ENCODE measurements around the gene ITIH4. TPM values are rescaled to one million over a fixed set of nuclear protein-coding genes. Genes with fewer than 3 reads are reported as not detected.
A peak's percentile ranks its signal among the peaks of the same experiment; 100 is the strongest.

ITIH4 gene
- total RNA-seq: 10 to 100 TPM; 18.0 to 24.9 TPM

- no peaks in the 10 kb centered on the region for H3K9me3 Mint-ChIP-seq (ENCODE audit: low read depth)
- CTCF ChIA-PET: interaction anchor here (1.8 kb wide), 1 partner anchor 9 kb away, joined by 5 read pairs; no protein-coding TSS in a partner anchor
- H3K4me1 Mint-ChIP-seq: peaks cover 16% of the 10 kb centered on the region
- ATAC-seq (no peak), DNase-seq (no peak)
- no peaks in the 10 kb centered on the region for H3K36me3 Mint-ChIP-seq
- no peak within 1 kb of the TSS for H3K27ac Mint-ChIP-seq
- H3K4me3 Mint-ChIP-seq: no peak within 1 kb of the TSS
- no peaks in the 10 kb centered on the region for H3K27me3 Mint-ChIP-seq
Measured at GRCh38 chr3:52830535-52831258, at the start of gene ITIH4. ITIH4 (minus strand) TSS chr3:52830672; CDS start chr3:52830642, 30 bp downstream.

DNA sequence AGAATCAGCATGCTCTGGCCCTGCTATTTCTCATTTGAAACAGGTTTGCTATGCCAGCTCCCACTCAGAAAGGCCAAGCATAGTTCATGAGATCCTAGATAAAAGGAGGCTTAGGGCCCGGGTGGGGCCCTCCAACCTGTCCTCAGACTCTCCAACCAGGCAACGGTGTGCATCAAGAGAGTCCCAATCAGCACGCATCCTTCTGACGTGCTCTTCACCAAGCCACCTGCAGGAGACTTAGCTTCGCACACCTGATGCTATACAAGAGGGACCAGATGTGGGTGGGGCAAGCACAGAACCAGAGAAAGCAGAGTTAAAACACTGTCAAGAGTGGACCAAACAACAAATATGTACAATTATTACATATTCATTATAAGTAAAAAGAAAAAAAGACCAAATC, 49.6 kb upstream of the ITIH4 start:
- Mint-ChIP-seq H3K27ac (no peak overlapping the region), H3K27me3 (no peaks in the 10 kb centered on the region), H3K36me3 (peaks cover 18% of the 10 kb centered on the region), H3K4me3 (no peak overlapping the region), H3K9me3 (ENCODE audit: low read depth) (no peaks in the 10 kb centered on the region), H3K4me1 (peaks cover 22% of the 10 kb centered on the region)
- DNase-seq (no peak), ATAC-seq (no peak)
- CTCF ChIA-PET: interaction anchor here (2.4 kb wide), 1 partner anchor 12 kb away, joined by 10 read pairs; no protein-coding TSS in a partner anchor

DNA sequence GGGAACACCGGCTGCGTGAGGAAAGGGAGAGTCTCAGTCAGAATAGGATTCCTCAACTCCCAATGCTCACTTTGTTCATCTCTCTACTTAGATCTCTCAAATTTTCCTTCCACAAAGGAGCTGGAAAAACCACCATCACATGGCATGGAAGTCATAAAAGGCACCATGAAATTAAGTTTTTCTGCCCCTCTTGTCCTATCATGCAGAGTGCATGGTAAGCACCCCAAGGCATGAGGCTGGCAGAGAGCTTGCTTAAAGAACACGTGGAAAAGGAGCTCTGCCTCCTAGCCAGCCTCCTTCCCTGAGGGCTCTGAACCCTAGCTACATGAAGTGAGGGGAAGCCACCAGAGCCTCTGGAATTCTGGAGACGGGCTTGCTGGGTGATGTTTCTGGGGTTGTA, 49.1 kb upstream of the ITIH4 start:
- Mint-ChIP-seq H3K36me3 (peaks cover 13% of the 10 kb centered on the region), H3K4me1 (peaks cover 26% of the 10 kb centered on the region), H3K27ac (no peak overlapping the region), H3K4me3 (no peak overlapping the region), H3K27me3 (no peaks in the 10 kb centered on the region), H3K9me3 (ENCODE audit: low read depth) (no peaks in the 10 kb centered on the region)
- ATAC-seq (no peak), DNase-seq (no peak)
- CTCF ChIA-PET: interaction anchor here (1.1 to 2.4 kb wide), 2 partner anchors 13 to 22 kb away, joined by 3 to 10 read pairs; no protein-coding TSS in a partner anchor

DNA sequence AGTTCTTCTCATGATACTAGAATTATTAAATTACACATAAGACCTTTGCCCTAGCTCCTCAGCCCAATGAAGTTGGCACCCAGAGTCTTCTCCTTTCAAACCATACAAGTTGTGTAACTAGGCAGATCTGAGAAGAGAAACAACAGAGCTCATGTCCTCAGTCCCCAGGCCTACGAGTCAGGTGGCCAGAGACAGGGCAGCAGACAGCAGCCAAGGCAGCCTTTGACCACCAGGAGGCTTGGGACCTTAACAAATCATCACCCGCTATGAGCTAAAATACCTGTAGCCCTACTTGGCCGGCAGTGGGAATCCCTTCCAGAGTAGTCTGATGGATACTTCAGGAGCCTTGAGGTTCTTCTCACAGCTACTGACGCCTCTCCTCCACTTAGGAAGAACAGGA, 48.6 kb upstream of the ITIH4 start:
- CTCF ChIA-PET: interaction anchor here (1.1 to 2.4 kb wide), 2 partner anchors 13 to 22 kb away, joined by 3 to 10 read pairs; no protein-coding TSS in a partner anchor
- no peak for ATAC-seq
- Mint-ChIP-seq H3K9me3 (ENCODE audit: low read depth) (no peaks in the 10 kb centered on the region), H3K36me3 (peaks cover 10% of the 10 kb centered on the region), H3K27me3 (no peaks in the 10 kb centered on the region), H3K4me3 (no peak overlapping the region), H3K27ac (no peak overlapping the region), H3K4me1 (peaks cover 30% of the 10 kb centered on the region)
- DNase-seq: no peak

- no peak overlapping the region for H3K27ac Mint-ChIP-seq
- H3K36me3 Mint-ChIP-seq: peaks cover 8% of the 10 kb centered on the region
- ATAC-seq: no peak
- CTCF ChIA-PET: no interaction called here
- no peaks in the 10 kb centered on the region for H3K9me3 Mint-ChIP-seq (ENCODE audit: low read depth)
- H3K27me3 Mint-ChIP-seq: no peaks in the 10 kb centered on the region
- H3K4me3 Mint-ChIP-seq: no peak overlapping the region
- H3K4me1 Mint-ChIP-seq: peaks cover 32% of the 10 kb centered on the region
- no peak for DNase-seq
Measured at GRCh38 chr3:52877085-52877484, 46.6 kb upstream of the ITIH4 start.

GRCh38 chr3:52874864-52875587, 44.6 kb upstream of the ITIH4 start:
- Mint-ChIP-seq H3K4me3 (no peak overlapping the region), H3K27ac (no peak overlapping the region), H3K27me3 (no peaks in the 10 kb centered on the region), H3K36me3 (peaks cover 10% of the 10 kb centered on the region), H3K9me3 (ENCODE audit: low read depth) (no peaks in the 10 kb centered on the region), H3K4me1 (peaks cover 34% of the 10 kb centered on the region)
- CTCF ChIA-PET: interaction anchor here (1.1 kb wide), 1 partner anchor 9 kb away, joined by 3 read pairs; no protein-coding TSS in a partner anchor
- DNase-seq (no peak), ATAC-seq (peak; percentile 38)

GRCh38 chr3:52874160-52874701, 43.8 kb upstream of the ITIH4 start:
- Mint-ChIP-seq H3K36me3 (peaks cover 7% of the 10 kb centered on the region), H3K4me3 (no peak overlapping the region), H3K4me1 (peaks cover 34% of the 10 kb centered on the region), H3K9me3 (ENCODE audit: low read depth) (no peaks in the 10 kb centered on the region), H3K27me3 (no peaks in the 10 kb centered on the region), H3K27ac (no peak overlapping the region)
- ATAC-seq (no peak), DNase-seq (no peak)
- CTCF ChIA-PET: no interaction called here

DNA sequence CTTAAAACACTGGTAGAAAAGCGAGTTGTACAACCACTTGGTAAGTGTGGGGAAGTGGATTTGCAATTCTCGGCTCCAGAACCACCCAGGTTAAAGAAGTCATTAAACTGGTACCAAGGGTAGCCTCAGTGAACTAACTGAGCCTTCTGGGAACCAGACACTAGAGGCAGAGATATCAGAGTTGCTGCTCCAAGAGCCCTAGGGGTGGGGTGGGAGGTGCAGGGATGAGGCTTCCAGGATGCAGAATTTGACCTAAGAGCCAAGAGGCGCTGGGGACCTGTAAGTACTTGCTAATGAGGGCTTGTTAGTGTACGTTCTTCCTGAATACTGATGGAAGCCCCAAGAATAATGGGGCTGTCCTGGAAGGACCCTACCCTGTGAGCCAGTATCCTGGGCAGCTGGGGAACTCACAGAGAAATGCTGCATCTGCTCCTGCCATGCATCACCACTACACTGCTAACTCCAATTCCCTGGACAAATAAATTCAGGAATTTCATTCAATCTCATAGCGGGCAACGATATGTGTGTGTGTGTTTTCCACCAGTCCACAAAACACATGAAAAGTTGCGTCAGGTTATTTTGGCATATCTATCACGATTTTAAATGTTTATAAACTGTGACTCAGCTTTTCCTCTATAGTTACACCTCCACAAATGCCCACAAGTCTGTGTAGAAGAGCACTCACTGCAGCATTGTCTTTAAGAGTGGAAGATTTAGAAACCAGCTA, 43.1 kb upstream of the ITIH4 start:
- Mint-ChIP-seq H3K27ac (no peak overlapping the region), H3K4me1 (peaks cover 34% of the 10 kb centered on the region), H3K27me3 (no peaks in the 10 kb centered on the region), H3K9me3 (ENCODE audit: low read depth) (no peaks in the 10 kb centered on the region), H3K36me3 (peaks cover 7% of the 10 kb centered on the region), H3K4me3 (no peak overlapping the region)
- DNase-seq: no peak
- CTCF ChIA-PET: interaction anchor here (0.7 kb wide), 1 partner anchor 61 kb away, joined by 3 read pairs; no protein-coding TSS in a partner anchor
- no peak for ATAC-seq

DNA sequence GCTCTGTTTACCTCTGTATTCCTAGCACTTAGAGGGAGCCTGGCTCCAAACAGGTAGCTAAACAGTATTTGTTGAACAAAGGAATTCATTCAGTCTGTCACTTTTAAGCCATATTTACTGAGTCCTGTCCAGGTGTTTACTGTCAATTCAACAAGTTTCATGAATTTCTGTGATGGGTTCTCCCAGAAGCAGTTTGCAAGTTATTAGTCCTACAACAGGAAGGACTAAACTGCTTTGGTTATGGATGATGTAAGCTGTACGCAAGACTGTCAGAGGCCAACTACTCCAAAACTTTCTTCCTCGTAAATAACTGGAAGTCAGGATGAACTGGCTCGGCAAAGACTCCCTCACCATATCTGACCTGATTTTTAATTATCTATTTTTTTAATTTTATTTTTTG, 41.8 kb upstream of the ITIH4 start:
- Mint-ChIP-seq H3K9me3 (ENCODE audit: low read depth) (no peaks in the 10 kb centered on the region), H3K36me3 (peaks cover 8% of the 10 kb centered on the region), H3K4me3 (no peak overlapping the region), H3K27ac (no peak overlapping the region), H3K4me1 (peaks cover 34% of the 10 kb centered on the region), H3K27me3 (no peaks in the 10 kb centered on the region)
- no peak for DNase-seq
- CTCF ChIA-PET: no interaction called here
- no peak for ATAC-seq

DNA sequence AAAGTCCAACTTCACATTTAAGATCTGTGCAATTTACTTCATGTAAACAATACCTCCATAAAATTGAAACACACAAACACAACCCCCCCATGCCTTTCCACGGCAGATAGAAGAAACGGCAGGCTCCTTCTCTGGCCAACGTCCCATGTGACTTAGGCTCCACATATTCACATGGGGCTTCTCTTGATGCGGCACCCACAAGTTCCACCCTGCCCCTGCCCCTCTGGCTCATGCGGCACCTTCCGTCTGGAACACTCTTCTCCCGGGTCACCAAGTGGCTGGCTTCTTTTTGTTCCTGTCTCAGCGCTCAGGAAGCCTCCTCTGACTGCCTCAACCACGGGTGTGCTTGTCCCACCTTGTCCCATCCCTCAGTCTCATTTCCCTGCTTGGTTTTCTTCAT, 41.3 kb upstream of the ITIH4 start:
- H3K27me3 Mint-ChIP-seq: no peaks in the 10 kb centered on the region
- ATAC-seq: no peak
- no peak overlapping the region for H3K27ac Mint-ChIP-seq
- peaks cover 34% of the 10 kb centered on the region for H3K4me1 Mint-ChIP-seq
- no peaks in the 10 kb centered on the region for H3K9me3 Mint-ChIP-seq (ENCODE audit: low read depth)
- peaks cover 8% of the 10 kb centered on the region for H3K36me3 Mint-ChIP-seq
- H3K4me3 Mint-ChIP-seq: no peak overlapping the region
- no peak for DNase-seq
- CTCF ChIA-PET: no interaction called here

DNA sequence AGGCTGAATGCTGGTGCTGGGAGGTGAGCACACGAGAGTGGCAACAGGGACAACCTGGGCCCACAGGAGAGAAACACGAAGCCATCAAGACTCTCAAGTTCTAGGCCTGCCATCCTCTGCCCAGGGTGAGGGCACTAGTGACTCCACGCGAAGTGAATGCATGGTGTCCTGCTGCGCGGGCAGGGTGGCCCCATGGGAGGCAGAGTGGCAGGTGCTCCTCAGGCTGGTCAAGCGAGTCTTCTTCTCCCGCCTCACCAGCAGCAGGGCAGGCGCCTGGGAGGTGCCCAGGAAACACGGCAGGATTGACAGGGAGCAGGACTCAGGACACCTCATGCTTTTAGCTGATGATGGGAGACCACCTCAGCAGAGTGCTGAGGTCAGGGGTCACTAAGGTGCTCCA, 40.0 kb upstream of the ITIH4 start:
- ATAC-seq (no peak), DNase-seq (no peak)
- CTCF ChIA-PET: no interaction called here
- Mint-ChIP-seq H3K9me3 (ENCODE audit: low read depth) (peaks cover 8% of the 10 kb centered on the region), H3K36me3 (peaks cover 20% of the 10 kb centered on the region), H3K4me3 (no peak overlapping the region), H3K27me3 (no peaks in the 10 kb centered on the region), H3K4me1 (peaks cover 24% of the 10 kb centered on the region), H3K27ac (no peak overlapping the region)

- DNase-seq (no peak), ATAC-seq (no peak)
- peaks cover 13% of the 10 kb centered on the region for H3K9me3 Mint-ChIP-seq (ENCODE audit: low read depth)
- no peak overlapping the region for H3K4me3 Mint-ChIP-seq
- peaks cover 44% of the 10 kb centered on the region for H3K36me3 Mint-ChIP-seq
- peaks cover 3% of the 10 kb centered on the region for H3K4me1 Mint-ChIP-seq
- CTCF ChIA-PET: no interaction called here
- no peak overlapping the region for H3K27ac Mint-ChIP-seq
- H3K27me3 Mint-ChIP-seq: no peaks in the 10 kb centered on the region
Measured at GRCh38 chr3:52866427-52866826, 36.0 kb upstream of the ITIH4 start.

- CTCF ChIA-PET: no interaction called here
- no peak overlapping the region for H3K27ac Mint-ChIP-seq
Measured at GRCh38 chr3:52865994-52866393, 35.5 kb upstream of the ITIH4 start.

More at GRCh38 chr3:52865994-52866393, 35.5 kb upstream of the ITIH4 start:
- H3K9me3 Mint-ChIP-seq (ENCODE audit: low read depth): peaks cover 13% of the 10 kb centered on the region
- H3K27me3 Mint-ChIP-seq: no peaks in the 10 kb centered on the region
- ATAC-seq: no peak
- H3K4me1 Mint-ChIP-seq: peaks cover 3% of the 10 kb centered on the region
- DNase-seq: no peak
- no peak overlapping the region for H3K4me3 Mint-ChIP-seq
- H3K36me3 Mint-ChIP-seq: peaks cover 44% of the 10 kb centered on the region
